Ishikawa (cell line): Measurements from ENCODE around the gene PI4K2A.

ENCODE experiments used
- CEBPB ChIP-seq: IDR thresholded peaks from 2 replicates; pipeline ENCODE4 v1.6.1; 2012
- CREB1 ChIP-seq: IDR thresholded peaks from 2 replicates; pipeline ENCODE4 v1.6.1; 2012; ENCODE audit warnings: low read depth
- EGR1 ChIP-seq: IDR thresholded peaks from 2 replicates; pipeline ENCODE4 v1.6.1; 2012
- EP300 ChIP-seq: IDR thresholded peaks from 2 replicates; pipeline ENCODE4 v1.6.1; 2012; ENCODE audit warnings: borderline replicate concordance
- FOXM1 ChIP-seq: IDR thresholded peaks from 2 replicates; pipeline ENCODE4 v1.6.1; 2012; ENCODE audit warnings: low read depth, borderline replicate concordance
- NFIC ChIP-seq: IDR thresholded peaks from 2 replicates; pipeline ENCODE4 v1.6.1; 2012
- RAD21 ChIP-seq: IDR thresholded peaks from 2 replicates; pipeline ENCODE4 v1.6.1; 2012; ENCODE audit warnings: low read depth
- TAF1 ChIP-seq: IDR thresholded peaks from 2 replicates; pipeline ENCODE4 v1.6.1; 2012; ENCODE audit warnings: low read depth, mild to moderate bottlenecking
- TCF12 ChIP-seq: IDR thresholded peaks from 2 replicates; pipeline ENCODE4 v1.6.1; 2012; ENCODE audit warnings: low read depth
- TEAD4 ChIP-seq: IDR thresholded peaks from 2 replicates; pipeline ENCODE4 v1.6.1; 2012
- YY1 ChIP-seq: IDR thresholded peaks from 2 replicates; pipeline ENCODE4 v1.6.1; 2012; ENCODE audit warnings: low read depth
- ZBTB7A ChIP-seq: IDR thresholded peaks from 2 replicates; pipeline ENCODE4 v1.6.1; 2012; ENCODE audit warnings: low read depth
- TF ChIP-seq, protein P1 (sequence below): IDR thresholded peaks from 2 replicates; pipeline ENCODE4 v1.6.1; 2012
- TF ChIP-seq, protein P2 (sequence below): IDR thresholded peaks from 2 replicates; pipeline ENCODE4 v1.6.1; 2012; ENCODE audit warnings: low read depth, mild to moderate bottlenecking
- TF ChIP-seq, protein P3 (sequence below): IDR thresholded peaks from 2 replicates; pipeline ENCODE4 v1.6.1; 2012

The PI4K2A gene

DNA sequence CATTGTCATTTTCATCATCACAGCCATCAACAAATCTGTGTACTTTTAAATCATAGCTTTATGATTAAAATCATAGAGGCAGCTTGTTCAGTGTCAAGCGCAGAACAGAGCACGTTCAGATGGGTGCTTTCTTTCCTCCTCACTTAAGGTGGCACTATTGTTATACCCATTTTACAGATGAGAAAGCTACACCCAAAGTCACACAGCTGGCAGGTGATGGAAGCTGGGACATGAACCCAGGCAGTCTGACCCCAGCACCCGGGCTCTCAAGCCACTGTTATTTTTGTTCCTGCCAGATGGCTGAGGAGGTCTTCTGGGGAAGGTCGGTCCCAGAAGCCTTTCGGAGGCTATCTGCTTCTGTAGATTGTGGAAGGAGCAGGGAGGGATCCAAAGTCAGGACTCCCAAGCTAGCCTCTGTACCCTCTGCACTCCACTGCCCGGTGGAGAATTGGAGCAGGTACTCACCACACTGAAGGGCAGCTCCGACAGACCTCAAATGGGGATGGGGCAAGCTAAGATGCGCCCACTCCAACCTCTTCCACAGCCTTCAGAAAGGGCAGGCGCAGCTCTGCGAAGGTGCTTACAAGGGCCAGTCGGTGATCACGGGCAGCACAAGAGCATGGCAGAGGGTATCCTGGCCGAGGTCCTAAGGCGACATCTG, 46.0 kb downstream of the PI4K2A start:
- no peak for TF ChIP-seq EP300
- TF ChIP-seq, protein P1, sequence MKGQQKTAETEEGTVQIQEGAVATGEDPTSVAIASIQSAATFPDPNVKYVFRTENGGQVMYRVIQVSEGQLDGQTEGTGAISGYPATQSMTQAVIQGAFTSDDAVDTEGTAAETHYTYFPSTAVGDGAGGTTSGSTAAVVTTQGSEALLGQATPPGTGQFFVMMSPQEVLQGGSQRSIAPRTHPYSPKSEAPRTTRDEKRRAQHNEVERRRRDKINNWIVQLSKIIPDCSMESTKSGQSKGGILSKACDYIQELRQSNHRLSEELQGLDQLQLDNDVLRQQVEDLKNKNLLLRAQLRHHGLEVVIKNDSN = no peak

DNA sequence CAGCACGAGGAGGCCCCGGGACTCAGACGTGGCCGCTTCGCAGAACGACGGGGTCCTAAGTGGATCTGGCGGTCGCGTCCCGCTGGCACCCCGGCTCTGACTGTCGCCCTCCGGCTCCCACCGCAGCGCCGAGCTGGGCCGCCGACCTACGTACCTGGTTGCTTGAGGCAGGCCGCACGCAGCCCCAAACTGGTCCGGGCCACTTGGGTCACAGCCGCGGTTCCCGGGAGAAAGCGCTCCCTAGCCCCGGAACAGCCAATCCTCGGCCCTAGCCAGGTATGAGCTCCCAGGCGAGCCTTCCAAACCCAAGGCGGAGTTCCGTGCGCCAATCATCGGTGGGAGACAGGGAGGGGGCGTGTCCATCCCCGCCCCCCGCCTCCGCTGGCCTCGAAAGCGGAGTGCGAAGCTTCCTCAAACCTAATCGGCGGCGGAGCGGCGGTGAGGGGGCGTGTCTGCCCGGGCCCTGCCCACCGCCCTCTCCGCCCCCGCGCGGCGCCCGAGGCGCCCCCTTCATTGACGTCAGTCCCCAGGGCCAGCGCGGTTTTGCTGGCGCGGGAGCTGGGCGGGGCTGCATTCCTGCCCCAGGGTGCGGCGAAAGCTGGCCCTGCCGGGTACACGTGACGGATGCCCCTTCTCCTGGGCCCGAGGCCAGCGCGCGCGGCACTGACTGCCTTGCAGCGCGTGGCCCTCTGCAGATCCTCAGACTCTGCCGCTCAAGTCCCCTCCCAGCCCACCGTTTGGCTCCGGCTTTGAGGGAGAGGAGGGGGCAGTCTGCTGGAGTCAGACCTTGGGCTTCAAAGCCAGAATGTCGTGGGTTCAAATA, 46.7 kb downstream of the PI4K2A start, which contains the start of gene AVPI1:
AVPI1 (minus strand) TSS at position 280 of the 823 bp plus-strand sequence. CDS start 7,336 bp downstream, outside the sequence.
- TF ChIP-seq EGR1 = peak; percentile 100
- TF ChIP-seq TAF1 = peak; percentile 81
- peak; percentile 67 for TF ChIP-seq EP300
- TF ChIP-seq FOXM1 = peak; percentile 43; the same call in 1 of the 2 replicates
- TF ChIP-seq, protein P1 = peak; percentile 97
- TF ChIP-seq TEAD4 = peak; percentile 98
- TF ChIP-seq RAD21 = no peak
- TF ChIP-seq TCF12 = peak; percentile 90
- TF ChIP-seq, protein P2, sequence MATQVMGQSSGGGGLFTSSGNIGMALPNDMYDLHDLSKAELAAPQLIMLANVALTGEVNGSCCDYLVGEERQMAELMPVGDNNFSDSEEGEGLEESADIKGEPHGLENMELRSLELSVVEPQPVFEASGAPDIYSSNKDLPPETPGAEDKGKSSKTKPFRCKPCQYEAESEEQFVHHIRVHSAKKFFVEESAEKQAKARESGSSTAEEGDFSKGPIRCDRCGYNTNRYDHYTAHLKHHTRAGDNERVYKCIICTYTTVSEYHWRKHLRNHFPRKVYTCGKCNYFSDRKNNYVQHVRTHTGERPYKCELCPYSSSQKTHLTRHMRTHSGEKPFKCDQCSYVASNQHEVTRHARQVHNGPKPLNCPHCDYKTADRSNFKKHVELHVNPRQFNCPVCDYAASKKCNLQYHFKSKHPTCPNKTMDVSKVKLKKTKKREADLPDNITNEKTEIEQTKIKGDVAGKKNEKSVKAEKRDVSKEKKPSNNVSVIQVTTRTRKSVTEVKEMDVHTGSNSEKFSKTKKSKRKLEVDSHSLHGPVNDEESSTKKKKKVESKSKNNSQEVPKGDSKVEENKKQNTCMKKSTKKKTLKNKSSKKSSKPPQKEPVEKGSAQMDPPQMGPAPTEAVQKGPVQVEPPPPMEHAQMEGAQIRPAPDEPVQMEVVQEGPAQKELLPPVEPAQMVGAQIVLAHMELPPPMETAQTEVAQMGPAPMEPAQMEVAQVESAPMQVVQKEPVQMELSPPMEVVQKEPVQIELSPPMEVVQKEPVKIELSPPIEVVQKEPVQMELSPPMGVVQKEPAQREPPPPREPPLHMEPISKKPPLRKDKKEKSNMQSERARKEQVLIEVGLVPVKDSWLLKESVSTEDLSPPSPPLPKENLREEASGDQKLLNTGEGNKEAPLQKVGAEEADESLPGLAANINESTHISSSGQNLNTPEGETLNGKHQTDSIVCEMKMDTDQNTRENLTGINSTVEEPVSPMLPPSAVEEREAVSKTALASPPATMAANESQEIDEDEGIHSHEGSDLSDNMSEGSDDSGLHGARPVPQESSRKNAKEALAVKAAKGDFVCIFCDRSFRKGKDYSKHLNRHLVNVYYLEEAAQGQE = no peak
- no peak; the same call in 1 of the 2 replicates for TF ChIP-seq ZBTB7A
- peak; percentile 97 for TF ChIP-seq NFIC
- peak; percentile 52; the same call in 1 of the 2 replicates for TF ChIP-seq YY1
- TF ChIP-seq, protein P3, sequence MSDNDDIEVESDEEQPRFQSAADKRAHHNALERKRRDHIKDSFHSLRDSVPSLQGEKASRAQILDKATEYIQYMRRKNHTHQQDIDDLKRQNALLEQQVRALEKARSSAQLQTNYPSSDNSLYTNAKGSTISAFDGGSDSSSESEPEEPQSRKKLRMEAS = peak; percentile 99
- peak; percentile 77 for TF ChIP-seq CREB1
- TF ChIP-seq CEBPB = no peak

DNA sequence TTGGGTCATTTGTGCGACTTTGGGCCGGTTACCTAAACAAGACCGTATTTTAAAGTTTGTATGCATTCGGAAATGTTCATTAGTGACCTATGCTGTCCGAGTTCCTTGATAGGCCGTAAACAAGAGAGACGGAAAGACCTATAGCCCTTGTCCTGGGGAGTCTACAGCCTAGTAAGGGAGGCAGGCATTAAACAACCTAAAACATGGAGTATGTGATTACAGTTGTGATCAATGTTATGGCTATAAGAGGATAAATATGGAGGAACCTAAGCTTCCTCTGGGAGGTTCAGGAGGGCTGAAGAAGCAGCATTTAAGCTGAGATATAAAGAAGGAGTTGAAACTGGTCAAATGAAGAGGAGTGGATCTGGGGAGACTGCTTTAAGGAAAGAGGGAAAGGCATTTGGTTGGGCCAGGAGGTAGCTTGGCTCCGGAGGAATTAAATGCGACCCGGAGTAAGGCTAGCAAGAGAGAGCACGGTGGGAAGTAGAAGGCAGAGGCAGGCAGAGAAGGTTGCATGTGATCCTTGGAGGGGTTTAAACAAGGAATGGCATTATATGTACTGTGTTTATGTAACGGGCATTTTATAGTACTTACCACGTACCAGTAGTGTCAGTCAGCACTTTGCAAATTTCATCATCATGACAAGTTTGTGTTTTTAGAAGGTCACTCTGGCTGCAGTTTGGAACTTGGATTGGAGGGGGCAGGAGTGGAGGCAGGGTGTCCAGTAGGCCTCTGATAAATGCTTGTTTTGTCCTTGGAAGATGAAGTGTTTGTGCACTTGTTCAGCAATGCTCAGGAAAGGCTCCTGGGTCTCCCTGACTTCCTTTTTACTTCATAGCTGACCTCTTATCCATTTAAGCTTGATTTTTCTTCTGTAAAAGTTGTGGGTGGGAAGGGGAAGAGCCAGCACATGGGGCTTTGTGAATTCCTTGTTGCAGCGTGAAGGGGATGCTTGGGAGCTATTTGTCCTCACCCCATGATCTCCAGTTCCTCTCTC, 47.6 kb downstream of the PI4K2A start:
- no peak for TF ChIP-seq YY1
- TF ChIP-seq TEAD4 = no peak
- no peak for TF ChIP-seq RAD21
- TF ChIP-seq CREB1 = no peak
- no peak for TF ChIP-seq EGR1
- no peak for TF ChIP-seq EP300
- TF ChIP-seq ZBTB7A = no peak
- TF ChIP-seq TCF12 = no peak
- TF ChIP-seq, protein P3 = no peak
- TF ChIP-seq FOXM1 = no peak
- TF ChIP-seq, protein P2 = no peak
- TF ChIP-seq TAF1 = no peak
- TF ChIP-seq NFIC = no peak
- TF ChIP-seq, protein P1 = no peak
- TF ChIP-seq CEBPB = no peak

DNA sequence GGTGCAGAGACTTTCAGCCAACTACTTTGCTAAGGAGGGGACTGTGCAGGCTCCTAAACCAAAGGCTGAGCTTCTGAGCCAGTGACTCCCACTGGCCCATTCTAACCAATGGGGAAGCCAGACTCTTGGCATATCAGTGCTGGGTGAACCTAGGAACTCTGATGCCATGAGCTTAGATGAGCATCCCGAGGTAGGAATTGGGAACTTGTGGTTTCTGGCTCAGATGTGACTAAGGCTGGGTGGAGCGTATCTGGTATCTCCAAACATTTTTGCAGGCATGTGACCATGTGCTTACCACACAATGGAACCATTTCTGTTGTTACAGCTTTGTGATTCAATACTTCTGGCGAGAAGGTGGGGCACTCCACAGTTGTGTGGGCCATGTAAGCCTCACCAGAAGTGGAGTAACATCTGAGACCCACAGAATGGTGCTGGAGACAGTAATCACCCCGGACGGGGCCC, 49.1 kb downstream of the PI4K2A start:
- TF ChIP-seq, protein P1 = peak; percentile 9; the same call in 1 of the 2 replicates
- no peak for TF ChIP-seq CREB1
